Endothelial cell of umbilical vein (primary cell): ENCODE data around the gene CDK19. TPM values are rescaled to one million over a fixed set of nuclear protein-coding genes. Genes with fewer than 3 reads are reported as not detected.

Experiments
- BruUV-seq: library from RNA; stranded (reverse); fragments of 400-500 nt; replicated peaks from 2 replicates; lab custom pipeline; 2021; lab: Mats Ljungman, UMichigan
- CTCF ChIA-PET: fragments of 300-600, 350-600 bp; sonication (Branson Sonifier 250); formaldehyde crosslinking; loops from one replicate; lab custom pipeline; 2021; ENCODE audit warnings: antibody characterized with exemption, inconsistent platforms; lab: Charles Lee
- POLR2A ChIA-PET: fragments of 300-600, 350-600 bp; sonication (Branson Sonifier 250); formaldehyde crosslinking; loops from one replicate; lab custom pipeline; 2021; ENCODE audit warnings: antibody characterized with exemption, inconsistent platforms; lab: Charles Lee
- DNase-seq: peaks from one replicate; pipeline ENCODE4 v3.0.0-alpha.2; 2011; ENCODE audit warnings: low read depth, low spot score
- FAIRE-seq: peaks from 2 replicates; lab custom pipeline; 2011; peaks lifted over from hg19 to GRCh38; lab: Jason Lieb, UNC
- H2AFZ ChIP-seq: 2 replicates; pipeline ENCODE4 v1.6.0; 2012; ENCODE audit warnings: low read depth, low read length, control low read depth, inconsistent platforms
- H3K27ac ChIP-seq: 2 replicates; pipeline ENCODE4 v1.5.1; 2011; ENCODE audit warnings: low read depth, mild to moderate bottlenecking, control low read depth, low read length, moderate library complexity; ENCODE audit not compliant: insufficient read depth
- H3K27me3 ChIP-seq, 2 experiments: 2 replicates each; pipeline versions ENCODE4 v1.6.0 to v1.6.1; 2011; ENCODE audit warnings: low read length in 2 of 2, mixed read lengths in 1 of 2; ENCODE audit not compliant: control insufficient read depth in 2 of 2, insufficient read depth in 2 of 2
- H3K36me3 ChIP-seq, 2 experiments: 2 replicates in 1 of 2; 3 replicates in 1 of 2; pipeline ENCODE4 v1.5.1; 2011; ENCODE audit warnings: low read length in 2 of 2, mild to moderate bottlenecking in 1 of 2, moderate library complexity in 1 of 2; ENCODE audit not compliant: control insufficient read depth in 2 of 2, insufficient read depth in 2 of 2; ENCODE audit errors: extremely low read depth in 1 of 2
- H3K4me1 ChIP-seq: 3 replicates; pipeline ENCODE4 v1.5.1; 2011; ENCODE audit warnings: mild to moderate bottlenecking, low read length; ENCODE audit not compliant: control insufficient read depth, insufficient read depth; ENCODE audit errors: extremely low read depth
- H3K4me2 ChIP-seq: 2 replicates; pipeline ENCODE4 v1.6.1; 2011; ENCODE audit warnings: low read length, control low read depth, mixed read lengths; ENCODE audit not compliant: insufficient read depth
- H3K4me3 ChIP-seq, 3 experiments: fragments of 200-600 bp in 1 of 3; sonication (generic), shearing (Covaris generic) in 1 of 3; replicated peaks in 1 of 3; 2 replicates each; pipeline ENCODE4 v1.5.1; 2011 to 2016; ENCODE audit warnings: control low read depth in 3 of 3, low read length in 3 of 3, mild to moderate bottlenecking in 2 of 3, inconsistent platforms in 1 of 3, low read depth in 1 of 3, moderate library complexity in 1 of 3; ENCODE audit not compliant: insufficient read depth in 1 of 3
- H3K79me2 ChIP-seq: 2 replicates; pipeline ENCODE4 v1.6.0; 2012; ENCODE audit warnings: low read length, inconsistent platforms; ENCODE audit not compliant: control insufficient read depth, insufficient read depth
- H3K9ac ChIP-seq: replicated peaks from 2 replicates; pipeline ENCODE3; 2011; ENCODE audit warnings: low read length, control low read depth; ENCODE audit not compliant: insufficient read depth; ENCODE audit errors: extremely low read depth
- H3K9me1 ChIP-seq: replicated peaks from 3 replicates; pipeline ENCODE4 v1.6.0; 2011; ENCODE audit warnings: mild to moderate bottlenecking, low read length; ENCODE audit not compliant: control insufficient read depth, insufficient read depth; ENCODE audit errors: extremely low read depth
- H3K9me3 ChIP-seq: replicated peaks from 2 replicates; pipeline ENCODE4 v1.5.1; 2012; ENCODE audit warnings: low read length, inconsistent platforms; ENCODE audit not compliant: control insufficient read depth, insufficient read depth
- H4K20me1 ChIP-seq: replicated peaks from 2 replicates; pipeline ENCODE3; 2011; ENCODE audit warnings: mild to moderate bottlenecking, low read length; ENCODE audit not compliant: control insufficient read depth, insufficient read depth; ENCODE audit errors: extremely low read depth
- CTCF ChIP-seq, 2 donors: IDR thresholded peaks; 1 replicate in 1 of 2; 2 replicates in 1 of 2; pipeline ENCODE4 v1.5.1; 2011; ENCODE audit warnings: low read length in 2 of 2, mild to moderate bottlenecking in 2 of 2, moderate library complexity in 2 of 2, control low read depth in 1 of 2, inconsistent platforms in 1 of 2, low read depth in 1 of 2; ENCODE audit not compliant: insufficient read depth in 1 of 2; ENCODE audit errors: extremely low read depth in 1 of 2
- EZH2 ChIP-seq: IDR thresholded peaks from 2 replicates; pipeline ENCODE4 v1.6.1; 2012; ENCODE audit warnings: borderline replicate concordance, low read depth, mild to moderate bottlenecking, moderate library complexity, low read length, inconsistent platforms; ENCODE audit not compliant: severe bottlenecking
- FOS ChIP-seq: IDR thresholded peaks from 2 replicates; pipeline ENCODE4 v1.6.1; 2011; ENCODE audit warnings: mild to moderate bottlenecking, low read length, moderate library complexity, borderline replicate concordance; ENCODE audit not compliant: insufficient read depth
- GATA2 ChIP-seq: IDR thresholded peaks from 2 replicates; pipeline ENCODE4 v1.7.0; 2011; ENCODE audit warnings: low read depth, mild to moderate bottlenecking, moderate library complexity, mixed read lengths, low read length; ENCODE audit not compliant: insufficient read length, insufficient read depth
- JUN ChIP-seq: IDR thresholded peaks from 2 replicates; pipeline ENCODE4 v1.6.1; 2011; ENCODE audit warnings: borderline replicate concordance, low read depth; ENCODE audit not compliant: insufficient read length, insufficient read depth
- MYC ChIP-seq: IDR thresholded peaks from one replicate; pipeline ENCODE4 v1.6.1; 2011; ENCODE audit warnings: mild to moderate bottlenecking, low read depth, low read length
- POLR2A ChIP-seq: IDR thresholded peaks from 2 replicates; pipeline ENCODE4 v1.6.1; 2012; ENCODE audit warnings: low read depth, mild to moderate bottlenecking, control low read depth, low read length
- POLR2AphosphoS5 ChIP-seq: IDR thresholded peaks from 2 replicates; pipeline ENCODE4 v1.6.1; 2012; ENCODE audit warnings: low read depth, mild to moderate bottlenecking, control low read depth, low read length, moderate library complexity; ENCODE audit not compliant: insufficient read depth
- dilution Hi-C: fragments of 300-500 bp; cut with MboI; formaldehyde crosslinking; loops from one replicate; pipeline ENCODE4 v1.15.0; 2019; ENCODE audit warnings: low sequenced_read_pairs; ENCODE audit not compliant: extremely low pct_ligation_motif_present
- intact Hi-C: fragments of 100-400 bp; cut with micrococcal nuclease; formaldehyde crosslinking; loops from one replicate; pipeline ENCODE4 v1.10.0; 2022
- polyA plus RNA-seq, 4 experiments: library from polyadenylated mRNA; depleted of rRNA in 3 of 4; stranded (reverse) in 3 of 4; unstranded in 1 of 4; fragments of >200 nt; gene quantifications; 2 replicates each; pipeline versions ENCODE4 v1.2.1 to v1.2.3, GENCODE V29; 2011 to 2012; ENCODE audit warnings: missing spikeins in 1 of 4
- total RNA-seq: library from RNA; stranded (reverse); gene quantifications from 2 replicates; pipeline ENCODE4 v1.2.3, GENCODE V29; 2021
- TF ChIP-seq, protein P1 (sequence below): IDR thresholded peaks from 2 replicates; pipeline ENCODE4 v1.6.1; 2011; ENCODE audit not compliant: insufficient read depth, insufficient read length

Gene CDK19
- total and polyA plus RNA-seq, 2 donors (not counting 3 experiments of a cell fraction or from before 2014, with no cell fraction given), result 4.6 to 12.1 TPM

DNA sequence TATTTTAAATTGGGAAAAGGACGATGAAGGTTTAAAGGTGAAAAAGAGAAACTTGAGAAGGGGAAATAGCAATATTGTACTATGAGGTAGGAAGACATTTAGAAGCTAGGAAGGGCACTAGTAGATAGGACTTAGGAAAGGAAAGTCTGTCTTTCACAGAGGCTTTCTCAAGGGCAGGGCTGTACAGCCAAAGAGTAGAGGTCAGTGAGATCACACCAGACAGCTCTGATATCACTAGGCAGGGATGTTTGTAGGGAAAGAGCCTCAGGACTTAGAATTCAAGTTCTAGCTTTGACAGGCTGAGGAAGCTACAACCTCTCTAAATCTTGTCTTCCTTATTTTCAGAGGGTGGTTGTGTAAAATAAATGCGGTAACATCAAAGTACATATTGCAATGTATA is 178.5 kb downstream of the CDK19 start:
- peaks cover 0 to 2% of the 10 kb centered on the region in 2 experiments for H3K27me3 ChIP-seq
- no peaks in the 10 kb centered on the region for H3K4me1 ChIP-seq
- FAIRE-seq, result no peak
- H3K9me1 ChIP-seq, result no peaks in the 10 kb centered on the region
- no peak overlapping the region for H3K4me3 ChIP-seq
- intact Hi-C loops, result no loop called here
- no peaks in the 10 kb centered on the region for H3K9me3 ChIP-seq
- H3K27ac ChIP-seq, result no peak overlapping the region
- TF ChIP-seq FOS (no peak), EZH2 (no peak), JUN (no peak), CTCF (IDR thresholded peaks at IDR 0.05; ENCODE audit: extremely low read depth in 1 of 2, insufficient read depth in 1 of 2, low read depth in 1 of 2, low read length in 2 of 2) (no peak), POLR2AphosphoS5 (no peak), MYC (no peak), GATA2 (no peak), POLR2A (no peak)
- TF ChIP-seq, protein P1, sequence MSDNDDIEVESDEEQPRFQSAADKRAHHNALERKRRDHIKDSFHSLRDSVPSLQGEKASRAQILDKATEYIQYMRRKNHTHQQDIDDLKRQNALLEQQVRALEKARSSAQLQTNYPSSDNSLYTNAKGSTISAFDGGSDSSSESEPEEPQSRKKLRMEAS, result no peak
- POLR2A ChIA-PET, result no interaction called here
- CTCF ChIA-PET, result no interaction called here
- no TSS peak for BruUV-seq
- H3K79me2 ChIP-seq, result no peaks in the 10 kb centered on the region
- no peak overlapping the region for H3K4me2 ChIP-seq
- dilution Hi-C loops, result no loop called here
- no peaks in the 10 kb centered on the region for H4K20me1 ChIP-seq
- H3K9ac ChIP-seq, result no peak overlapping the region
- H3K36me3 ChIP-seq, result no peaks in the 10 kb centered on the region
- no peak overlapping the region for H2AFZ ChIP-seq
- no peak for DNase-seq
